Choroid plexus epithelial cell (primary cell): ENCODE results near the gene RITA1.
"Not testable (repeated sequence)": the region's sequence is repeated elsewhere in the genome, so short reads cannot be mapped to it uniquely, and the experiment has no call there.

ENCODE experiments used
- DNase-seq: peaks from one replicate; pipeline ENCODE4 v3.0.0-alpha.2; 2010; ENCODE audit warnings: low read depth
- H3K4me3 ChIP-seq: 2 replicates; pipeline ENCODE4 v1.5.1; 2011; ENCODE audit warnings: low read depth, mild to moderate bottlenecking, control low read depth, low read length, moderate library complexity
- CTCF ChIP-seq: conservative IDR thresholded peaks from 2 replicates; pipeline ENCODE4 v1.5.1; 2011; ENCODE audit warnings: low read depth, mild to moderate bottlenecking, control low read depth, inconsistent platforms, low read length, moderate library complexity

The RITA1 gene

GRCh38 chr12:113140706-113141105 lies 44.8 kb upstream of the RITA1 start:
- TF ChIP-seq CTCF: no peak
- no peak for DNase-seq
- H3K4me3 ChIP-seq: no peak overlapping the region

- not testable (repeated sequence) for DNase-seq, H3K4me3 ChIP-seq
Observed at GRCh38 chr12:113141716-113142115, 43.8 kb upstream of the RITA1 start.

- no peak overlapping the region for H3K4me3 ChIP-seq
- no peak for TF ChIP-seq CTCF
- DNase-seq: no peak
Observed at GRCh38 chr12:113142173-113142885, 43.2 kb upstream of the RITA1 start.

- TF ChIP-seq CTCF: no peak
- H3K4me3 ChIP-seq: no peak overlapping the region
- no peak for DNase-seq
Observed at GRCh38 chr12:113142886-113143332, 42.6 kb upstream of the RITA1 start.

- DNase-seq: no peak
- TF ChIP-seq CTCF: no peak
Observed at GRCh38 chr12:113143959-113144358, 41.6 kb upstream of the RITA1 start.

GRCh38 chr12:113144806-113145205 lies 40.7 kb upstream of the RITA1 start:
- DNase-seq: no peak
- no peak for TF ChIP-seq CTCF

More at GRCh38 chr12:113143959-113144358, 41.6 kb upstream of the RITA1 start:
- H3K4me3 ChIP-seq: no peak overlapping the region

GRCh38 chr12:113145720-113146551 lies 39.6 kb upstream of the RITA1 start:
- TF ChIP-seq CTCF: no peak
- no peak overlapping the region for H3K4me3 ChIP-seq
- DNase-seq: peak; percentile 22

More at GRCh38 chr12:113144806-113145205, 40.7 kb upstream of the RITA1 start:
- no peak overlapping the region for H3K4me3 ChIP-seq
